Breast epithelium (tissue), 4 donors: ENCODE data around the gene RASGEF1B. TPM values are rescaled to one million over a fixed set of nuclear protein-coding genes. Genes with fewer than 3 reads are reported as not detected.

ENCODE experiments used
- DNase-seq, 2 donors: peaks; one replicate each; pipeline ENCODE4 v3.0.0-alpha.2; 2019; ENCODE audit warnings: low spot score in 2 of 2
- H3K27ac ChIP-seq, 2 donors: fragments of 200-600 bp; sonication (generic) in 1 of 2; one replicate each; pipeline ENCODE4 v1.5.1; 2016 to 2019; ENCODE audit warnings: mild to moderate bottlenecking in 1 of 2
- H3K27me3 ChIP-seq, 2 donors: fragments of 200-600 bp; sonication (generic) in 1 of 2; one replicate each; pipeline versions ENCODE4 v1.5.1 to v1.6.0; 2017 to 2019; ENCODE audit warnings: control low read depth in 1 of 2, mild to moderate bottlenecking in 1 of 2
- H3K36me3 ChIP-seq: fragments of 200-600 bp; one replicate; pipeline ENCODE4 v1.5.1; 2019
- H3K4me1 ChIP-seq, 2 donors: fragments of 200-600 bp; sonication (generic); one replicate each; pipeline ENCODE4 v1.5.1; 2016 to 2019; ENCODE audit warnings: control low read depth in 1 of 2
- H3K4me3 ChIP-seq, 3 donors: fragments of 200-600 bp; sonication (generic); 1 replicate in 2 of 3; 2 replicates in 1 of 3; pipeline ENCODE4 v1.5.1; 2016 to 2019; ENCODE audit warnings: mild to moderate bottlenecking in 3 of 3, moderate library complexity in 2 of 3
- H3K9me3 ChIP-seq, 2 donors: fragments of 200-600 bp; sonication (generic) in 1 of 2; one replicate each; pipeline ENCODE4 v1.5.1; 2016 to 2019; ENCODE audit warnings: control low read depth in 1 of 2
- CTCF ChIP-seq, 3 donors: fragments of 450-650 bp; IDR thresholded peaks; one replicate each; pipeline ENCODE4 v1.5.1; 2016 to 2017; ENCODE audit warnings: antibody characterized with exemption in 3 of 3, mild to moderate bottlenecking in 3 of 3, moderate library complexity in 3 of 3
- POLR2A ChIP-seq: fragments of 450-650 bp; IDR thresholded peaks from one replicate; pipeline ENCODE4 v1.6.1; 2016; ENCODE audit warnings: antibody characterized with exemption, mild to moderate bottlenecking, moderate library complexity
- POLR2AphosphoS5 ChIP-seq, 3 donors: sonication (generic); formaldehyde crosslinking; IDR thresholded peaks; one replicate each; pipeline ENCODE4 v1.6.1; 2017; ENCODE audit warnings: antibody characterized with exemption in 3 of 3
- intact Hi-C: fragments of 100-400 bp; cut with DNase I; formaldehyde crosslinking; loops from one replicate; pipeline ENCODE4 v1.15.1; 2023; ENCODE audit warnings: low total_unique reads
- total RNA-seq, 3 donors: library from RNA; depleted of rRNA; stranded (reverse); fragments of >200 nt; gene quantifications; one replicate each; pipeline ENCODE4 v1.1.0, GENCODE V29; 2016

The RASGEF1B gene
- total RNA-seq, 3 donors from 2014 or later: 16.4 to 45.8 (median 25.0) TPM

- no peaks in the 10 kb centered on the region for H3K27me3 ChIP-seq
- no peak overlapping the region for H3K4me3 ChIP-seq
- H3K27ac ChIP-seq: no peak overlapping the region
- DNase-seq: no peak
- no peaks in the 10 kb centered on the region for H3K36me3 ChIP-seq
- TF ChIP-seq POLR2AphosphoS5 (IDR thresholded peaks at IDR 0.05): no peak
- no peak for TF ChIP-seq POLR2A
- no peak for TF ChIP-seq CTCF (IDR thresholded peaks at IDR 0.05)
- intact Hi-C loops: no loop called here
- no peaks in the 10 kb centered on the region for H3K9me3 ChIP-seq
- no peaks in the 10 kb centered on the region for H3K4me1 ChIP-seq
Measured at GRCh38 chr4:81512757-81513501, 41.2 kb upstream of the RASGEF1B start.

- intact Hi-C loops: no loop called here
- TF ChIP-seq POLR2AphosphoS5 (IDR thresholded peaks at IDR 0.05) (no peak), POLR2A (no peak), CTCF (IDR thresholded peaks at IDR 0.05) (no peak)
Measured at GRCh38 chr4:81512001-81512756, 40.5 kb upstream of the RASGEF1B start.

GRCh38 chr4:81510643-81511178, 39.0 kb upstream of the RASGEF1B start:
- H3K4me3 ChIP-seq: no peak overlapping the region
- H3K9me3 ChIP-seq: no peaks in the 10 kb centered on the region
- no peaks in the 10 kb centered on the region for H3K36me3 ChIP-seq
- DNase-seq: no peak
- TF ChIP-seq POLR2A: no peak
- no peak for TF ChIP-seq POLR2AphosphoS5 (IDR thresholded peaks at IDR 0.05)
- no peak for TF ChIP-seq CTCF (IDR thresholded peaks at IDR 0.05)
- no peaks in the 10 kb centered on the region for H3K4me1 ChIP-seq
- H3K27ac ChIP-seq: no peak overlapping the region
- intact Hi-C loops: no loop called here
- H3K27me3 ChIP-seq: no peaks in the 10 kb centered on the region

More at GRCh38 chr4:81512001-81512756, 40.5 kb upstream of the RASGEF1B start:
- H3K4me3 ChIP-seq: no peak overlapping the region
- no peaks in the 10 kb centered on the region for H3K36me3 ChIP-seq
- H3K9me3 ChIP-seq: no peaks in the 10 kb centered on the region
- H3K4me1 ChIP-seq: no peaks in the 10 kb centered on the region
- H3K27ac ChIP-seq: no peak overlapping the region
- DNase-seq: no peak
- no peaks in the 10 kb centered on the region for H3K27me3 ChIP-seq

GRCh38 chr4:81509822-81510221, 38.1 kb upstream of the RASGEF1B start:
- H3K36me3 ChIP-seq: no peaks in the 10 kb centered on the region
- intact Hi-C loops: no loop called here

More at GRCh38 chr4:81509822-81510221, 38.1 kb upstream of the RASGEF1B start:
- H3K27me3 ChIP-seq: no peaks in the 10 kb centered on the region
- no peak overlapping the region for H3K27ac ChIP-seq
- no peaks in the 10 kb centered on the region for H3K4me1 ChIP-seq
- no peaks in the 10 kb centered on the region for H3K9me3 ChIP-seq
- H3K4me3 ChIP-seq: no peak overlapping the region
- TF ChIP-seq POLR2AphosphoS5 (IDR thresholded peaks at IDR 0.05) (no peak), CTCF (IDR thresholded peaks at IDR 0.05) (no peak), POLR2A (no peak)
- DNase-seq: no peak
